T-cell (primary cell): Measurements from ENCODE around the gene FMO5. TPM values are rescaled to one million over a fixed set of nuclear protein-coding genes. Genes with fewer than 3 reads are reported as not detected.
"Not testable (repeated sequence)": the region's sequence is repeated elsewhere in the genome, so short reads cannot be mapped to it uniquely, and the experiment has no call there.

Experiments
- ATAC-seq, 4 experiments: fragments of 200-7000 bp in 3 of 4; fragments of 150-1000 bp in 1 of 4; cut with Tn5 transposase; replicated peaks in 1 of 4; 1 replicate in 3 of 4; 2 replicates in 1 of 4; pipeline ENCODE4 v1.10.0; 2021; ENCODE audit warnings: moderate library complexity in 3 of 4, mild to moderate bottlenecking in 2 of 4, moderate number of reproducible peaks in 1 of 4
- CTCF ChIA-PET, 2 donors: fragments of 300-600 bp; sonication (Branson Sonifier 250); formaldehyde crosslinking; loops; one replicate each; lab custom pipeline; 2022; ENCODE audit warnings: antibody characterized with exemption in 2 of 2; lab: Charles Lee
- POLR2A ChIA-PET, 2 donors: fragments of 300-600 bp; sonication (Branson Sonifier 250); formaldehyde crosslinking; loops; one replicate each; lab custom pipeline; 2022; ENCODE audit warnings: antibody characterized with exemption in 2 of 2; lab: Charles Lee
- DNase-seq, 35 experiments: peaks; one replicate each; pipeline versions ENCODE4 v3.0.0 to v3.0.0-alpha.2; 2013 to 2023
- H3K27ac ChIP-seq: one replicate; pipeline ENCODE4 v1.5.1; 2013; ENCODE audit warnings: low read length
- H3K27me3 ChIP-seq, 2 experiments: replicated peaks in 1 of 2; 1 replicate in 1 of 2; 2 replicates in 1 of 2; pipeline versions ENCODE4 v1.6.1 to v1.7.0; 2013; ENCODE audit warnings: low read length in 1 of 2, mixed read lengths in 1 of 2; ENCODE audit not compliant: control insufficient read depth in 2 of 2, insufficient read depth in 2 of 2; ENCODE audit errors: extremely low read depth in 1 of 2
- H3K36me3 ChIP-seq, 2 donors: 1 replicate in 1 of 2; 2 replicates in 1 of 2; pipeline versions ENCODE4 v1.6.1 to v1.7.0; 2013; ENCODE audit warnings: low read length in 1 of 2; ENCODE audit not compliant: control insufficient read depth in 2 of 2, insufficient read depth in 1 of 2; ENCODE audit errors: extremely low read depth in 1 of 2
- H3K4me1 ChIP-seq, 2 experiments: 1 replicate in 1 of 2; 2 replicates in 1 of 2; pipeline versions ENCODE4 v1.6.1 to v1.7.0; 2013; ENCODE audit warnings: low read length in 2 of 2, mixed read lengths in 1 of 2; ENCODE audit not compliant: insufficient read depth in 2 of 2, control insufficient read depth in 1 of 2; ENCODE audit errors: extremely low read depth in 1 of 2
- H3K4me3 ChIP-seq, 2 donors: 1 replicate in 1 of 2; 2 replicates in 1 of 2; pipeline versions ENCODE4 v1.5.1 to v1.7.0; 2013; ENCODE audit warnings: mild to moderate bottlenecking in 2 of 2, low read length in 1 of 2, moderate library complexity in 1 of 2; ENCODE audit not compliant: control insufficient read depth in 1 of 2; ENCODE audit errors: extremely low read depth in 1 of 2
- H3K9me3 ChIP-seq: 2 replicates; pipeline ENCODE4 v1.7.0; 2013
- H3K27ac Mint-ChIP-seq, 2 donors: one replicate each; pipeline ENCODE4 v1.8.0; 2020 to 2021; ENCODE audit warnings: mild to moderate bottlenecking in 2 of 2, mixed read lengths in 2 of 2
- H3K27me3 Mint-ChIP-seq, 2 donors: one replicate each; pipeline ENCODE4 v1.8.0; 2021 to 2022; ENCODE audit warnings: mixed read lengths in 2 of 2
- H3K36me3 Mint-ChIP-seq: one replicate; pipeline ENCODE4 v1.8.0; 2021; ENCODE audit warnings: mixed read lengths
- H3K4me1 Mint-ChIP-seq, 3 donors: one replicate each; pipeline ENCODE4 v1.8.0; 2020 to 2022; ENCODE audit warnings: mixed read lengths in 3 of 3, mild to moderate bottlenecking in 1 of 3
- H3K4me3 Mint-ChIP-seq, 3 donors: one replicate each; pipeline ENCODE4 v1.8.0; 2020 to 2022; ENCODE audit warnings: mild to moderate bottlenecking in 3 of 3, mixed read lengths in 3 of 3, moderate library complexity in 3 of 3
- H3K9me3 Mint-ChIP-seq, 3 donors: one replicate each; pipeline ENCODE4 v1.8.0; 2020 to 2022; ENCODE audit warnings: mixed read lengths in 3 of 3
- WGBS: methylation state at CpG from one replicate; pipeline ENCODE4 v1.1.5; 2013; ENCODE audit warnings: missing lambda C conversion rate; ENCODE audit not compliant: insufficient coverage; 5-methylcytosine and 5-hydroxymethylcytosine counted together
- total RNA-seq, 35 experiments: library from RNA in 6 of 35; stranded (reverse) in 6 of 35; fragments of 120-200 nt in 1 of 35; gene quantifications; one replicate each; pipeline versions ENCODE4 v1.2.1 to v1.2.4 and lab custom pipeline; 2013 to 2026

Gene FMO5
- total RNA-seq, 5 donors from 2014 or later (not counting 1 experiment from before 2014, with no cell fraction given), result 0.23 to 1.4 (median 0.95) TPM

DNA sequence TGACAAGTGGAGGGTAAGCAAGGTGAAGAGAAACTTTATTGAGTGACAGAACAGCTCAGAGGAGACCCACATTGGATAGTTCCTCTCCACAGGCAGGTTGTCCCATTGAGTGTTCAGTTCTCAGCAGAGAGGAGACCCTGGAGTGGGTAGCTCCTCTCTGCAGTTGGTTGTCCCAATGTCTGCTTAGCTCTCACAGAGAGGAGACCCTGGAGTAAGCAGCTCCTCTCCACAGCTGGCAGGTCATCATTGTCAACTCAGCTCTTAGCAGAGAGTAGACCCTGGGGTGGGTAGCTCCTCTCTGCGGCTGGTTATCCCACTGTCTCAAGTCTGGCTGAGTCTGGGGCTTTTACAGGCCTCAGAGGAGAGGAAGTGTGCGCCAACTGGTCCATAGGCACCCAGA lies 11.3 kb upstream of the FMO5 start:
- Mint-ChIP-seq H3K4me3 (no peak overlapping the region), H3K4me1 (no peaks in the 10 kb centered on the region), H3K36me3 (no peaks in the 10 kb centered on the region), H3K27me3 (peaks cover 3 to 4% of the 10 kb centered on the region in 2 donors), H3K27ac (no peak overlapping the region), H3K9me3 (no peaks in the 10 kb centered on the region)
- 80% methylated on average over 1 of the region's 2 CpGs for WGBS
- ChIA-PET CTCF (interaction anchor here in 1 of 2 donors (0.5 to 0.8 kb wide), 2 partner anchors 12 to 395 kb away, joined by 3 to 4 read pairs; no protein-coding TSS in a partner anchor), POLR2A (no interaction called here)
- DNase-seq (no peak), ATAC-seq (no peak)
- H3K9me3 ChIP-seq, result no peaks in the 10 kb centered on the region
- H3K4me3 ChIP-seq, result no peak overlapping the region
- H3K36me3 ChIP-seq, result no peaks in the 10 kb centered on the region
- H3K27me3 ChIP-seq, result peaks cover 0 to 16% of the 10 kb centered on the region in 2 experiments
- H3K27ac ChIP-seq, result no peak overlapping the region
- no peaks in the 10 kb centered on the region for H3K4me1 ChIP-seq

GRCh38 chr1:147235822-147236221 lies 10.7 kb upstream of the FMO5 start:
- CTCF ChIA-PET, result interaction anchor here in 1 of 2 donors (0.5 to 0.8 kb wide), 2 partner anchors 12 to 396 kb away, joined by 3 to 4 read pairs; no protein-coding TSS in a partner anchor
- H3K4me1 ChIP-seq, result no peaks in the 10 kb centered on the region
- WGBS, result 83% methylated on average over 1 of the region's 1 CpG
- no peak for DNase-seq
- Mint-ChIP-seq H3K9me3 (no peaks in the 10 kb centered on the region), H3K4me1 (no peaks in the 10 kb centered on the region), H3K4me3 (no peak overlapping the region), H3K36me3 (no peaks in the 10 kb centered on the region), H3K27me3 (peaks cover 4 to 6% of the 10 kb centered on the region in 2 donors), H3K27ac (no peak overlapping the region)
- H3K9me3 ChIP-seq, result no peaks in the 10 kb centered on the region
- POLR2A ChIA-PET, result no interaction called here
- H3K4me3 ChIP-seq, result no peak overlapping the region
- no peaks in the 10 kb centered on the region for H3K36me3 ChIP-seq
- H3K27me3 ChIP-seq, result peaks cover 0 to 16% of the 10 kb centered on the region in 2 experiments
- no peak overlapping the region for H3K27ac ChIP-seq
- no peak for ATAC-seq

DNA sequence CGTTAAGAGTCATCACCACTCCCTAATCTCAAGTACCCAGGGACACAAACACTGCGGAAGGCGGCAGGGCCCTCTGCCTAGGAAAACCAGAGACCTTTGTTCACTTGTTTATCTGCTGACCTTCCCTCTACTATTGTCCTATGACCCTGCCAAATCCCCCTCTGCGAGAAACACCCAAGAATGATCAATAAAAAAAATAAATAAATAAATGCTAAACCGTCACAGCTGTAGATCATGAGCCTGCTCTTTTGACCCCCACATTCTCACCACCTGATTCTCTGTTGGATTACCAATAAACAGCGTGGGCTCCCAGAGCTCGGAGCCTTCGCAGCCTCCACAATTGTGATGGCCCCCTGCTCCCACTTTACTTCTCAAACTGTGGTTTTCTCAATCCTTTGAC lies 8.8 kb upstream of the FMO5 start:
- ATAC-seq, CTCF ChIA-PET, H3K4me1 Mint-ChIP-seq, H3K9me3 Mint-ChIP-seq, H3K27ac Mint-ChIP-seq, H3K4me1 ChIP-seq, H3K4me3 ChIP-seq, H3K36me3 Mint-ChIP-seq, H3K27me3 Mint-ChIP-seq, DNase-seq, H3K4me3 Mint-ChIP-seq, H3K9me3 ChIP-seq, H3K36me3 ChIP-seq, POLR2A ChIA-PET, H3K27ac ChIP-seq: not testable (repeated sequence)
- WGBS, result 100% methylated on average over 3 of the region's 8 CpGs
- H3K27me3 ChIP-seq, result peaks cover 0 to 16% of the 10 kb centered on the region in 2 experiments

DNA sequence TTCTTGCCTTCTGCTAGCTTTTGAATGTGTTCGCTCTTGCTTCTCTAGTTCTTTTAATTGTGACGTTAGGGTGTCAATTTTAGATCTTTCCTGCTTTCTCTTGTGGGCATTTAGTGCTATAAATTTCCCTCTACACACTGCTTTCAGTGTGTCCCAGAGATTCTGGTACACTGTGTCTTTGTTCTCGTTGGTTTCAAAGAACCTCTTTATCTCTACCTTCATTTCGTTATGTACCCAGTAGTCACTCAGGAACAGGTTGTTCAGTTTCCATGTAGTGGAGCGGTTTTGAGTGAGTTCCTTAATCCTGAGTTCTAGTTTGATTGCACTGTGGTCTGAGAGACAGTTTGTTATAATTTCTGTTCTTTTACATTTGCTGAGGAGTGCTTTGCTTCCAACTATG lies 5.9 kb upstream of the FMO5 start:
- CTCF ChIA-PET, H3K9me3 Mint-ChIP-seq, H3K27me3 Mint-ChIP-seq, H3K36me3 Mint-ChIP-seq, H3K27ac Mint-ChIP-seq, H3K27me3 ChIP-seq, H3K36me3 ChIP-seq, POLR2A ChIA-PET, DNase-seq, H3K4me1 Mint-ChIP-seq, H3K4me3 ChIP-seq, ATAC-seq, H3K27ac ChIP-seq, H3K9me3 ChIP-seq, H3K4me3 Mint-ChIP-seq, H3K4me1 ChIP-seq: not testable (repeated sequence)
- WGBS, result no CpG with 5 or more reads among the region's 5 CpGs

DNA sequence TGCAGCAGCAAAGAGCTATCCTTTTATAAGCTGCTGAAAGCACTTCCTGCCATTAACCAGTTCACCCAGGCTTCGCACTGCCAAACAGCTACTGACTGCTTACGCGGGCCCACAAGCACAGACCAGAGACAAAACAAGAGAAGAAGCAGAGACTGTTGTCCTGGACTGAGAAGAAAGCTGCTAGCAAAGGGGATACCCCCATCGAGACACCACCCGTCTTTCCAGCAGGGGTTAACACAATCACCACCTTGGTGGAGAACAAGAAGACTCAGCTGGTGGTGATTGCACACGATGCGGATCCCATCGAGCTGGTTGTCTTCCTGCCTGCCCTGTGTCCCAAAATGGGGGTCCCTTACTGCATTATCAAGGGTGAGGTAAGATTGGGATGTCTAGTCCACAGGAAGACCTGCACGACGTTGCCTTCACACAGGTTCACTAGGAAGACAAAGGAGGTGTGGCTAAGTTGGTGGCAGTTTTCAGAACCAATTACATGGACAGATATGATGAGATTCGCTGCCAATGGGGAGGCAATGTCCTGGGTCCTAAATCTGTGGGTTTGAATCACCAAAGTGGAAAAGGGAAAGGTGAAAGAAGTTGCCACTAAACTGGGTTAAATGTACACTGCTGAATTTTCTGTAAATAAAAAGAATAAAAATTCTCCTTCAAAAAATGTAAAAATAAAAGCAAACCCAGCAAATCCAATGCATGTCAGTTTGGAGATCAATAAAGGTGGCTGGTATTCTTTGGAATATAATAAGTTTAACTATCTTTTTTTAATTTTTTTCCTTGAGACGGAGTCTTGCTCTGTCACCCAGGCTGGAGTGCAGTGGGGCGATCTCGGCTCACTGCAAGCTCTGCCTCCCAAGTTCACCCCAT lies 1.2 kb downstream of the FMO5 start:
- H3K4me3 Mint-ChIP-seq, result peak overlapping the region in 2 of 3 donors; percentile 18 to 35
- Histone ChIP-seq H3K4me1 (peaks cover 0 to 9% of the 10 kb centered on the region in 2 experiments), H3K36me3 (no peaks in the 10 kb centered on the region), H3K4me3 (no peak overlapping the region), H3K9me3 (no peaks in the 10 kb centered on the region), H3K27ac (no peak overlapping the region), H3K27me3 (no peaks in the 10 kb centered on the region)
- no peaks in the 10 kb centered on the region for H3K36me3 Mint-ChIP-seq
- H3K9me3 Mint-ChIP-seq, result no peaks in the 10 kb centered on the region
- H3K27me3 Mint-ChIP-seq, result no peaks in the 10 kb centered on the region
- CTCF ChIA-PET, result interaction anchor here in 1 of 2 donors (0.7 kb wide), 1 partner anchor 18 kb away, joined by 3 read pairs; no protein-coding TSS in a partner anchor
- POLR2A ChIA-PET, result no interaction called here
- no peak for ATAC-seq
- H3K27ac Mint-ChIP-seq, result no peak overlapping the region
- 84% methylated on average over 8 of the region's 14 CpGs for WGBS
- DNase-seq, result no peak
- peaks cover 13 to 23% (median 20%) of the 10 kb centered on the region in 3 donors for H3K4me1 Mint-ChIP-seq

- Mint-ChIP-seq H3K9me3 (no peaks in the 10 kb centered on the region), H3K27ac (no peak overlapping the region), H3K36me3 (no peaks in the 10 kb centered on the region), H3K4me1 (peaks cover 0 to under 1% (median under 1%) of the 10 kb centered on the region in 3 donors), H3K27me3 (no peaks in the 10 kb centered on the region), H3K4me3 (no peak overlapping the region)
- DNase-seq (no peak), ATAC-seq (no peak)
- Histone ChIP-seq H3K27ac (no peak overlapping the region), H3K9me3 (no peaks in the 10 kb centered on the region), H3K4me3 (no peak overlapping the region), H3K27me3 (no peaks in the 10 kb centered on the region), H3K36me3 (no peaks in the 10 kb centered on the region), H3K4me1 (no peaks in the 10 kb centered on the region)
- ChIA-PET CTCF (no interaction called here), POLR2A (no interaction called here)
- WGBS, result 100% methylated on average over 2 of the region's 3 CpGs
These were observed 6.5 kb downstream of the FMO5 start for GRCh38 chr1:147218606-147219005.
